A673 (cell line): ENCODE results near the gene CP. TPM values are rescaled to one million over a fixed set of nuclear protein-coding genes. Genes with fewer than 3 reads are reported as not detected.

Source experiments
- BruUV-seq: library from RNA; stranded (reverse); fragments of 400-500 nt; replicated peaks from 2 replicates; lab custom pipeline; 2021; lab: Mats Ljungman, UMichigan
- CTCF ChIA-PET: fragments of 300-600 bp; sonication (Branson Sonifier 250); formaldehyde crosslinking; loops from one replicate; lab custom pipeline; 2022; ENCODE audit warnings: antibody characterized with exemption; lab: Charles Lee
- POLR2A ChIA-PET: fragments of 300-600 bp; sonication (Branson Sonifier 250); formaldehyde crosslinking; loops from one replicate; lab custom pipeline; 2022; ENCODE audit warnings: antibody characterized with exemption; ENCODE audit not compliant: low non-redundant PET; lab: Charles Lee
- DNase-seq: peaks from one replicate; pipeline ENCODE4 v3.0.0-alpha.2; 2015; ENCODE audit warnings: low spot score
- H3K27ac ChIP-seq: fragments of 200-600 bp; sonication (generic); 2 replicates; pipeline ENCODE4 v1.5.1; 2016; ENCODE audit warnings: mixed run types, low read depth, mild to moderate bottlenecking, mixed read lengths, antibody characterized with exemption, low read length; ENCODE audit not compliant: poor library complexity, severe bottlenecking
- H3K27me3 ChIP-seq: fragments of 200-600 bp; sonication (generic); replicated peaks from 2 replicates; pipeline ENCODE4 v1.6.1; 2017; ENCODE audit warnings: mixed run types, low read depth, mild to moderate bottlenecking, mixed read lengths, antibody characterized with exemption, low read length; ENCODE audit not compliant: insufficient read depth, poor library complexity
- H3K36me3 ChIP-seq: fragments of 200-600 bp; sonication (generic); 2 replicates; pipeline ENCODE4 v1.6.1; 2016; ENCODE audit warnings: mixed run types, mild to moderate bottlenecking, mixed read lengths, antibody characterized with exemption, low read length; ENCODE audit not compliant: insufficient read depth, poor library complexity, severe bottlenecking
- H3K4me1 ChIP-seq: fragments of 200-600 bp; sonication (generic); 2 replicates; pipeline ENCODE4 v1.6.1; 2017; ENCODE audit warnings: mixed run types, mild to moderate bottlenecking, mixed read lengths, antibody characterized with exemption, low read length; ENCODE audit not compliant: insufficient read depth, poor library complexity, severe bottlenecking
- H3K4me3 ChIP-seq: fragments of 200-600 bp; sonication (generic); 2 replicates; pipeline ENCODE4 v1.5.1; 2016; ENCODE audit warnings: low read depth, mixed run types, mild to moderate bottlenecking, mixed read lengths, low read length; ENCODE audit not compliant: poor library complexity, severe bottlenecking
- H3K9me3 ChIP-seq: fragments of 200-600 bp; sonication (generic); 2 replicates; pipeline ENCODE4 v1.6.1; 2016; ENCODE audit warnings: mixed run types, low read depth, mild to moderate bottlenecking, mixed read lengths, antibody characterized with exemption, low read length; ENCODE audit not compliant: poor library complexity, severe bottlenecking
- EZH2 ChIP-seq: fragments of 200-600 bp; sonication (generic); IDR thresholded peaks from 2 replicates; pipeline ENCODE4 v1.6.1; 2017; ENCODE audit warnings: borderline replicate concordance, low read depth, mild to moderate bottlenecking, mixed read lengths, antibody characterized with exemption, low read length; ENCODE audit not compliant: poor library complexity, severe bottlenecking
- intact Hi-C: fragments of 100-400 bp; cut with micrococcal nuclease; formaldehyde crosslinking; loops from one replicate; pipeline ENCODE4 v1.10.0; 2022; ENCODE audit not compliant: unreplicated experiment
- total RNA-seq: library from RNA; stranded (reverse); gene quantifications from 2 replicates; pipeline ENCODE4 v1.2.3, GENCODE V29; 2021
- TF ChIP-seq, protein P1 (sequence below): fragments of 300-800, 200-600 bp; sonication (generic); conservative IDR thresholded peaks from 2 replicates; pipeline ENCODE4 v1.5.1; 2017; ENCODE audit warnings: low read depth, mild to moderate bottlenecking, antibody characterized with exemption, low read length, moderate library complexity, mixed read lengths

The CP gene
- total RNA-seq, 1 experiment from 2014 or later = not detected

DNA sequence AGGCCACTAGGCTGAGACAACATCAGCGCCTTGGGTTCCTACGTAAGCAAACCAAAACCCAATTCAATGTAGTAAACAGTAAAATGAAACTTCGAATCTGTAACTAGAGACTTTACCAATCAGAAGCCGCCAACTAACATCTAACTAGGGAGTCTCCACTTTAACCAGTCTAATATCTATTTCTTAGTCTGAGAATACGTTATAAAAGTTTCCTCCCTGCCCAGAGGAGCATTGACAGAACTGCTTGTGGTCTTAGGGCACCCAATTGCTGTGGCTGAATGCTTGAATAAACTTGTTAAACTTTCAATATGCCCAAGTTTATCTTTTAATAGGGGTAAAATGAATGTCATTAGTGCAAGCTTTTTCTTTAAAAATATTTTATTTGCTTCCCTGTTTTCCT lies 4.3 kb downstream of the CP start:
- DNase-seq = no peak
- no peak overlapping the region for H3K27ac ChIP-seq
- no peaks in the 10 kb centered on the region for H3K4me1 ChIP-seq
- no peak overlapping the region for H3K4me3 ChIP-seq
- no peaks in the 10 kb centered on the region for H3K36me3 ChIP-seq
- CTCF ChIA-PET = no interaction called here
- no peak for TF ChIP-seq EZH2
- TF ChIP-seq, protein P1, sequence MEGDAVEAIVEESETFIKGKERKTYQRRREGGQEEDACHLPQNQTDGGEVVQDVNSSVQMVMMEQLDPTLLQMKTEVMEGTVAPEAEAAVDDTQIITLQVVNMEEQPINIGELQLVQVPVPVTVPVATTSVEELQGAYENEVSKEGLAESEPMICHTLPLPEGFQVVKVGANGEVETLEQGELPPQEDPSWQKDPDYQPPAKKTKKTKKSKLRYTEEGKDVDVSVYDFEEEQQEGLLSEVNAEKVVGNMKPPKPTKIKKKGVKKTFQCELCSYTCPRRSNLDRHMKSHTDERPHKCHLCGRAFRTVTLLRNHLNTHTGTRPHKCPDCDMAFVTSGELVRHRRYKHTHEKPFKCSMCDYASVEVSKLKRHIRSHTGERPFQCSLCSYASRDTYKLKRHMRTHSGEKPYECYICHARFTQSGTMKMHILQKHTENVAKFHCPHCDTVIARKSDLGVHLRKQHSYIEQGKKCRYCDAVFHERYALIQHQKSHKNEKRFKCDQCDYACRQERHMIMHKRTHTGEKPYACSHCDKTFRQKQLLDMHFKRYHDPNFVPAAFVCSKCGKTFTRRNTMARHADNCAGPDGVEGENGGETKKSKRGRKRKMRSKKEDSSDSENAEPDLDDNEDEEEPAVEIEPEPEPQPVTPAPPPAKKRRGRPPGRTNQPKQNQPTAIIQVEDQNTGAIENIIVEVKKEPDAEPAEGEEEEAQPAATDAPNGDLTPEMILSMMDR = no peak
- intact Hi-C loops = no loop called here
- BruUV-seq = no TSS peak
- no peaks in the 10 kb centered on the region for H3K9me3 ChIP-seq
- POLR2A ChIA-PET = no interaction called here
- H3K27me3 ChIP-seq = no peaks in the 10 kb centered on the region

DNA sequence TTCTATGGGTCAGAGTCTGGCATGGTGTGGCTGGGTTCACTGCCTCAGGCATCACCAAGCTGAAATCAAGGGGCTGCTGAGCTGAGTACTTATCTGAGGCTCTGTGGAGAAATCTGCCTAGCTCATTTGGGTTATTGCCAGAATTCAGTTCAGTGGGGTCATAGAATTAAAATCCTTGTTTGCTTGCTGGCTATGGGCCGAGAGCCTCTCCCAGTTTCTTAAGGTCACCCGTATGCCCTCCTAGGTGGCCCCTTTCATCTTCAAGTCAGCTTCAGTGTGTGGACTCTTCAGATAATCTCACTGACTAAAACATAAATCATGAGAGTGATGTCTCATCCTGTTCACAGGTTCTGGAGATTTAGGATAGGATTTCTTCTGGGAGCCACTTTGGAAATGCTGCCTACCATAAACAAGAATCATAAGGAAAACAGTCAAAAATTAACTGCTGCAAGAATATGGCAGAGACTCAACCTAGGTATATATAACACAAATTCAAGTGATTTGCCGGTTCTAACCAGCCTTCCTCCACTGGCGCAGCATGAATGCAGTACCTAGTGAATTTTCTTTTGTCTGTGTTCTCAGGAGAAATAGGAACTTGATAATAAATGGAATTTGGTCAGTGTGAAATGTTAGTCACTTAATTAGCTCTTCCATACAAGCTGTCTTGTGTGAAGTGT lies 5.3 kb downstream of the CP start:
- ChIA-PET CTCF (interaction anchor here (0.6 kb wide), 1 partner anchor 260 kb away, joined by 5 read pairs; no protein-coding TSS in a partner anchor), POLR2A (no interaction called here)
- no TSS peak for BruUV-seq
- no peak for DNase-seq
- no peaks in the 10 kb centered on the region for H3K27me3 ChIP-seq
- no peaks in the 10 kb centered on the region for H3K9me3 ChIP-seq
- no peaks in the 10 kb centered on the region for H3K36me3 ChIP-seq
- no peak overlapping the region for H3K27ac ChIP-seq
- TF ChIP-seq EZH2 = no peak
- TF ChIP-seq, protein P1 = no peak
- intact Hi-C loops = no loop called here
- no peaks in the 10 kb centered on the region for H3K4me1 ChIP-seq
- H3K4me3 ChIP-seq = no peak overlapping the region

DNA sequence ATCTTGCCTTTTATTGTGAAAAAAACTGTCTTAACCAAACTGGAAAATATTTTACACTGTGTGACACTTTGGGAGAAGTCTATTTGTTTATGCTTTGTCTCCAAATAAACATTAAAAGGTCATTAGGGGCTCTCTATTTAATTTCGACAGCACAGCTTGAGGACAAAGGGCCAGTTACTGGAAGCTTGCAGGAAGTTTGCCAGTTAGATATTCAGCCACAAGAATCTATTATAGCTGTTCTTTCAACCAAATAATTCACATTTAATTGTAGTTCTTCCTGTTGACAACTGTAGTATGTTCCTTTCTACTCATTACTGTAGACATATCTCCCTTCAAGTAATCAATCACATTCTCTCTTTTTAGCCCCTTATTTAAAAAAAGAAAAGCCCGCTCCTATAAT lies 6.1 kb downstream of the CP start:
- DNase-seq = no peak
- no peak for TF ChIP-seq EZH2
- TF ChIP-seq, protein P1 = no peak
- no TSS peak for BruUV-seq
- Histone ChIP-seq H3K4me1 (no peaks in the 10 kb centered on the region), H3K9me3 (no peaks in the 10 kb centered on the region), H3K4me3 (no peak overlapping the region), H3K36me3 (no peaks in the 10 kb centered on the region), H3K27me3 (no peaks in the 10 kb centered on the region), H3K27ac (no peak overlapping the region)
- POLR2A ChIA-PET = no interaction called here
- CTCF ChIA-PET = no interaction called here
- intact Hi-C loops = no loop called here
